ENCODE data around the gene SKI.
"Not testable (repeated sequence)": the region's sequence is repeated elsewhere in the genome, so short reads cannot be mapped to it uniquely, and the experiment has no call there.

SKI gene

GRCh38 chr1:2248854-2249558 lies 20.9 kb downstream of the SKI start:
- DNase-seq, result no peak

GRCh38 chr1:2249559-2249906 lies 21.4 kb downstream of the SKI start:
- no peak for DNase-seq

- DNase-seq, result no peak
These were observed 22.7 kb downstream of the SKI start for GRCh38 chr1:2250721-2251281.

GRCh38 chr1:2251363-2251762 lies 23.2 kb downstream of the SKI start:
- DNase-seq, result no peak

- no peak for DNase-seq
These were observed 23.7 kb downstream of the SKI start for GRCh38 chr1:2251786-2252185.

GRCh38 chr1:2252423-2252822 lies 24.3 kb downstream of the SKI start:
- no peak for DNase-seq

- DNase-seq, result no peak
These were observed 25.1 kb downstream of the SKI start for GRCh38 chr1:2253036-2253796.

GRCh38 chr1:2253797-2254480 lies 25.8 kb downstream of the SKI start:
- DNase-seq, result no peak

- DNase-seq, result no peak
These were observed 26.9 kb downstream of the SKI start for GRCh38 chr1:2255047-2255419.

GRCh38 chr1:2255420-2256369 lies 27.6 kb downstream of the SKI start:
- peak; percentile 44 for DNase-seq

- no peak for DNase-seq
These were observed 28.5 kb downstream of the SKI start for GRCh38 chr1:2256435-2257244.

- DNase-seq, result no peak
These were observed 29.1 kb downstream of the SKI start for GRCh38 chr1:2257245-2257627.

- DNase-seq, result no peak
These were observed 30.1 kb downstream of the SKI start for GRCh38 chr1:2258122-2258681.

- DNase-seq, result no peak
These were observed 30.9 kb downstream of the SKI start for GRCh38 chr1:2258996-2259395.

- no peak for DNase-seq
These were observed 31.7 kb downstream of the SKI start for GRCh38 chr1:2259668-2260402.

- DNase-seq, result not testable (repeated sequence)
These were observed 32.4 kb downstream of the SKI start for GRCh38 chr1:2260470-2260869.

- DNase-seq, result no peak
These were observed 32.8 kb downstream of the SKI start for GRCh38 chr1:2260917-2261316.

GRCh38 chr1:2261476-2262395 lies 33.6 kb downstream of the SKI start:
- not testable (repeated sequence) for DNase-seq

GRCh38 chr1:2266301-2266975 lies 38.3 kb downstream of the SKI start:
- no peak for DNase-seq

Data from NK-92 treated with Interleukin-12 subunit alpha and Interleukin-12 subunit beta, amount 100 ng/mL, for 24 hours (cell line).